Measurements from ENCODE around the gene METTL18. TPM values are rescaled to one million over a fixed set of nuclear protein-coding genes. Genes with fewer than 3 reads are reported as not detected.

The METTL18 gene
- polyA plus RNA-seq, 1 donor from 2014 or later, result 7.0 TPM

DNA sequence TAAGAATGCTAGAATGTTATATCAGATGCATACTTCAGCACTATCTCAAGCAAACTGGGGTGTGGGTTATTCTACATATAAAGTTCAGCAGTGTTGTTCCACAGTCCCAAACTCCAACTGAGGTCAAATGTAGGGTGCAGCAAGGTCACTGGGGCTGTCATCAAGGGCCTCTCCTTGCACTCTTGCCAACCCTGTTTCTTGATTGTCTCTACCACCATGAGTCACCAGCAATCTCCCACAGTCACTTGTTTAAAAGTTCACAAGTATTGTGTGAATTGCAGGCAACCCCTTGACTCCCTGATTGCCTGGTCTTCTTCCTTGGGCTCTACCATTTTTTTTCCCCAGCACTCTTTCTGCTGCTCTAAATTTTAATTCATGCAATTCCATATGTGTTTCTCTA is 10.6 kb downstream of the METTL18 start:
- no peak for TF ChIP-seq CTCF (IDR thresholded peaks at IDR 0.05; ENCODE audit: poor library complexity, severe bottlenecking)
- TF ChIP-seq SMC3 (conservative IDR thresholded peaks at IDR 0.05; ENCODE audit: poor library complexity), result no peak
- no peak for TF ChIP-seq TAF1 (IDR thresholded peaks at IDR 0.05; ENCODE audit: low read depth)
- no peak for TF ChIP-seq POLR2AphosphoS5 (IDR thresholded peaks at IDR 0.05)
- TF ChIP-seq, protein P1, sequence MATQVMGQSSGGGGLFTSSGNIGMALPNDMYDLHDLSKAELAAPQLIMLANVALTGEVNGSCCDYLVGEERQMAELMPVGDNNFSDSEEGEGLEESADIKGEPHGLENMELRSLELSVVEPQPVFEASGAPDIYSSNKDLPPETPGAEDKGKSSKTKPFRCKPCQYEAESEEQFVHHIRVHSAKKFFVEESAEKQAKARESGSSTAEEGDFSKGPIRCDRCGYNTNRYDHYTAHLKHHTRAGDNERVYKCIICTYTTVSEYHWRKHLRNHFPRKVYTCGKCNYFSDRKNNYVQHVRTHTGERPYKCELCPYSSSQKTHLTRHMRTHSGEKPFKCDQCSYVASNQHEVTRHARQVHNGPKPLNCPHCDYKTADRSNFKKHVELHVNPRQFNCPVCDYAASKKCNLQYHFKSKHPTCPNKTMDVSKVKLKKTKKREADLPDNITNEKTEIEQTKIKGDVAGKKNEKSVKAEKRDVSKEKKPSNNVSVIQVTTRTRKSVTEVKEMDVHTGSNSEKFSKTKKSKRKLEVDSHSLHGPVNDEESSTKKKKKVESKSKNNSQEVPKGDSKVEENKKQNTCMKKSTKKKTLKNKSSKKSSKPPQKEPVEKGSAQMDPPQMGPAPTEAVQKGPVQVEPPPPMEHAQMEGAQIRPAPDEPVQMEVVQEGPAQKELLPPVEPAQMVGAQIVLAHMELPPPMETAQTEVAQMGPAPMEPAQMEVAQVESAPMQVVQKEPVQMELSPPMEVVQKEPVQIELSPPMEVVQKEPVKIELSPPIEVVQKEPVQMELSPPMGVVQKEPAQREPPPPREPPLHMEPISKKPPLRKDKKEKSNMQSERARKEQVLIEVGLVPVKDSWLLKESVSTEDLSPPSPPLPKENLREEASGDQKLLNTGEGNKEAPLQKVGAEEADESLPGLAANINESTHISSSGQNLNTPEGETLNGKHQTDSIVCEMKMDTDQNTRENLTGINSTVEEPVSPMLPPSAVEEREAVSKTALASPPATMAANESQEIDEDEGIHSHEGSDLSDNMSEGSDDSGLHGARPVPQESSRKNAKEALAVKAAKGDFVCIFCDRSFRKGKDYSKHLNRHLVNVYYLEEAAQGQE (IDR thresholded peaks at IDR 0.05; ENCODE audit: borderline replicate concordance), result no peak
- no peak for TF ChIP-seq EP300 (conservative IDR thresholded peaks at IDR 0.05; ENCODE audit: poor library complexity, severe bottlenecking)
- no peak for TF ChIP-seq EZH2 (IDR thresholded peaks at IDR 0.05; ENCODE audit: borderline replicate concordance, insufficient read depth, low read length, poor library complexity, severe bottlenecking)
- no peak for TF ChIP-seq RAD21 (conservative IDR thresholded peaks at IDR 0.05)
- no peak for TF ChIP-seq MXI1 (conservative IDR thresholded peaks at IDR 0.05; ENCODE audit: poor library complexity, severe bottlenecking)
- no peak overlapping the region for H2AFZ ChIP-seq (ENCODE audit: low read depth, low read length)
- H3K9me3 ChIP-seq (ENCODE audit: low read length), result no peaks in the 10 kb centered on the region
- no peaks in the 10 kb centered on the region for H3K9me2 ChIP-seq (ENCODE audit: insufficient read depth, low read length)
- no peaks in the 10 kb centered on the region for H3K36me3 ChIP-seq (ENCODE audit: insufficient read depth, low read length)
- no peak overlapping the region for H3K9ac ChIP-seq (ENCODE audit: low read length)
- no peaks in the 10 kb centered on the region for H3K79me2 ChIP-seq (replicated peaks; ENCODE audit: insufficient read depth, low read length)
- no peak overlapping the region for H3K4me3 ChIP-seq (ENCODE audit: low read length)
- no peak overlapping the region for H3K27ac ChIP-seq (ENCODE audit: low read length)
- H3F3A ChIP-seq (ENCODE audit: insufficient read depth, low read length, poor library complexity, severe bottlenecking), result no peaks in the 10 kb centered on the region
- H3K4me2 ChIP-seq (ENCODE audit: low read length), result no peak overlapping the region
- H3K27me3 ChIP-seq (ENCODE audit: insufficient read depth, low read depth, low read length), result no peaks in the 10 kb centered on the region
- H4K20me1 ChIP-seq (ENCODE audit: insufficient read depth), result no peaks in the 10 kb centered on the region

DNA sequence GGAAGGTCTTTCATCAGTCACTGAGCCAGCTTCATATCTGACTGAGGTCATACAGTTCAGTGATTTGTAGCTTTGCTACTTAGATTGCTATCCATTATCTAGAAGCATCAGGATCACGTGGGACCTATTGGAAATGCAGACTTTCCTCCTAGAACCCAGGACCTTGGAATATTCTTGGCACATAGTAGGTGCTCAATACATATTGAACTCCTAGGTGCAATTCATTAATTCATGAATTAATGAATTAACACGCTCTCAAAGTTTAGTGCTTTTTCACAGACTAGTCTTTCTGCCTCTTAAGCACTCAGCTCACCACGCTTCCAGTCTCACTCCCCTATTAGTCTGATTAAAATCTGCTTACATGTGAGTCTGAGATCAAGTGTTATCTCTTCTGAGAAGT is 12.1 kb downstream of the METTL18 start:
- Histone ChIP-seq H2AFZ (ENCODE audit: low read depth, low read length) (no peak overlapping the region), H3K4me3 (ENCODE audit: low read length) (no peak overlapping the region), H3K9me3 (ENCODE audit: low read length) (no peaks in the 10 kb centered on the region), H3K27me3 (ENCODE audit: insufficient read depth, low read depth, low read length) (no peaks in the 10 kb centered on the region), H3K9me2 (ENCODE audit: insufficient read depth, low read length) (no peaks in the 10 kb centered on the region), H3K9ac (ENCODE audit: low read length) (no peak overlapping the region), H3K4me2 (ENCODE audit: low read length) (no peak overlapping the region), H3K36me3 (ENCODE audit: insufficient read depth, low read length) (no peaks in the 10 kb centered on the region), H3K79me2 (replicated peaks; ENCODE audit: insufficient read depth, low read length) (no peaks in the 10 kb centered on the region), H4K20me1 (ENCODE audit: insufficient read depth) (no peaks in the 10 kb centered on the region), H3F3A (ENCODE audit: insufficient read depth, low read length, poor library complexity, severe bottlenecking) (no peaks in the 10 kb centered on the region), H3K27ac (ENCODE audit: low read length) (no peak overlapping the region)
- no peak for TF ChIP-seq EP300 (conservative IDR thresholded peaks at IDR 0.05; ENCODE audit: poor library complexity, severe bottlenecking)
- TF ChIP-seq CTCF (IDR thresholded peaks at IDR 0.05; ENCODE audit: poor library complexity, severe bottlenecking), result no peak
- TF ChIP-seq MXI1 (conservative IDR thresholded peaks at IDR 0.05; ENCODE audit: poor library complexity, severe bottlenecking), result no peak
- no peak for TF ChIP-seq SMC3 (conservative IDR thresholded peaks at IDR 0.05; ENCODE audit: poor library complexity)
- TF ChIP-seq, protein P1 (IDR thresholded peaks at IDR 0.05; ENCODE audit: borderline replicate concordance), result no peak
- no peak for TF ChIP-seq EZH2 (IDR thresholded peaks at IDR 0.05; ENCODE audit: borderline replicate concordance, insufficient read depth, low read length, poor library complexity, severe bottlenecking)
- TF ChIP-seq POLR2AphosphoS5 (IDR thresholded peaks at IDR 0.05), result no peak
- no peak for TF ChIP-seq TAF1 (IDR thresholded peaks at IDR 0.05; ENCODE audit: low read depth)
- TF ChIP-seq RAD21 (conservative IDR thresholded peaks at IDR 0.05), result no peak
